Measurements from ENCODE around the gene ADGRD1. TPM values are rescaled to one million over a fixed set of nuclear protein-coding genes. Genes with fewer than 3 reads are reported as not detected.

Gene ADGRD1
- total RNA-seq, 1 donor from 2014 or later = 4.0 TPM

DNA sequence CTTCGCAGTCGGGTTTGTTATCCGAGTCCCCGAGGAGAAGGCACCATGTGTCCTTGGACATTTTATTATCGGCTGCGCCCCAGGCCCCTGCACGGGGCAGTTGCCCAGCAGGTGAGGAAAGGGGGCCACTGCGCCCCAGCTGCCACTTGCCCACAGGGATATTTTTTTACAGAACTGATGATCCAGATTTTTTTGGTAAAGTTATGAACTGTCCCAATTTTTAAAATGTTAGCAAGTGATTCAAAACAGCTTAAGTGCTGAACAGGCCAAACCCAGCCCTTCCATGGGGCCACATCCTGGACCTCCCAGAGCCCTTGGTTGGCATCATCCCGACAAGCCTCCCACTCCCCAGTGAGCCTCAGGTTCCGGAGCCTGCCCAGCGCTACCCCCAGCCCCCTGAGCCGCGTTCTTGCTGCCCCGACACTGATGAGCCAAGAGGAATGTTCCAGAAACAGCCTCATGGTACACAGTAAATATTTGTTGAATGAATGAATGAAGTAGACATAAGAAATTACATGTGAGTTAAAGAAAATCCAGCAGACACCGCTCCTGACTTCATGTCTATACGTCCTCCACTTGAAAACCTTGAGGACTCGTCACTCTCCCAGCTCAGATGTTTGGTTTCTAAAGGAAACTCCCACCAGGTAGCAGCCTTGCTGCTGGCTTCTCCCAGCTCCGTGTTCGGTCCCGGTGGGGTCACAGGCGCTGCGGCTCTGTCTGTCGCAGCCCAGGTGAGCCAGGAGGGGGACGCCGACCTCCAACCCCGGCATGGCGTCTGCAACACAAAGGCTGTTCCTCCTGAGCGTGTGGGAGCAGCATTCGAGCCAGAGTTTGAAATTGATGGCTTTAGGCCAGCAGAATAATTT is 88.5 kb downstream of the ADGRD1 start:
- Mint-ChIP-seq H3K27ac (no peak overlapping the region), H3K36me3 (ENCODE audit: insufficient read depth) (no peaks in the 10 kb centered on the region), H3K9me3 (ENCODE audit: low read depth) (no peaks in the 10 kb centered on the region), H3K4me1 (ENCODE audit: low read depth) (peaks cover 4% of the 10 kb centered on the region), H3K4me3 (ENCODE audit: low read depth) (no peak overlapping the region), H3K27me3 (peaks cover 5% of the 10 kb centered on the region)
- DNase-seq (ENCODE audit: low spot score, unreplicated experiment) = no peak
- TF ChIP-seq, protein P1, sequence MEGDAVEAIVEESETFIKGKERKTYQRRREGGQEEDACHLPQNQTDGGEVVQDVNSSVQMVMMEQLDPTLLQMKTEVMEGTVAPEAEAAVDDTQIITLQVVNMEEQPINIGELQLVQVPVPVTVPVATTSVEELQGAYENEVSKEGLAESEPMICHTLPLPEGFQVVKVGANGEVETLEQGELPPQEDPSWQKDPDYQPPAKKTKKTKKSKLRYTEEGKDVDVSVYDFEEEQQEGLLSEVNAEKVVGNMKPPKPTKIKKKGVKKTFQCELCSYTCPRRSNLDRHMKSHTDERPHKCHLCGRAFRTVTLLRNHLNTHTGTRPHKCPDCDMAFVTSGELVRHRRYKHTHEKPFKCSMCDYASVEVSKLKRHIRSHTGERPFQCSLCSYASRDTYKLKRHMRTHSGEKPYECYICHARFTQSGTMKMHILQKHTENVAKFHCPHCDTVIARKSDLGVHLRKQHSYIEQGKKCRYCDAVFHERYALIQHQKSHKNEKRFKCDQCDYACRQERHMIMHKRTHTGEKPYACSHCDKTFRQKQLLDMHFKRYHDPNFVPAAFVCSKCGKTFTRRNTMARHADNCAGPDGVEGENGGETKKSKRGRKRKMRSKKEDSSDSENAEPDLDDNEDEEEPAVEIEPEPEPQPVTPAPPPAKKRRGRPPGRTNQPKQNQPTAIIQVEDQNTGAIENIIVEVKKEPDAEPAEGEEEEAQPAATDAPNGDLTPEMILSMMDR (IDR thresholded peaks at IDR 0.05; ENCODE audit: unreplicated experiment) = no peak

DNA sequence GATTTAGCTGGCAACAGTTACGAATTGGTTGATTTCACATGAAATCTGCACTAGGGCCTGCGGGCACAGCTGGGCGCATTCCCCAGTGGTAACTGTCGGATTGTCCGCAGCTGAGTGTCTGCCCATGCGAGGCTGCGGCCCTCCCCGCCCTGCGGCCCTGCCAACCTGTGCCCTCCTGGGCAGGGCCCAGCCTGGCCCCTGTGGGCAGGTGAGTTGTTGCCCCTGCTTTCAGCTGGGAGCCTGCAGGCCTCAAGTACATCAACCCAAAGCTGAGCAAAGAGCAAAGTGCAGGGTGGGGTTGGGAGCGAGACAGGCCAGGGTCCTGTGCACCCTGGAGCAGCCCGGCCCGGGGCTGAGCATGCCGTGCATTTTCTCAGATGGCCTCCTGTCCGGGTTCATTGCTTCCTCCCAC is 89.1 kb downstream of the ADGRD1 start:
- Mint-ChIP-seq H3K27ac (no peak overlapping the region), H3K36me3 (ENCODE audit: insufficient read depth) (no peaks in the 10 kb centered on the region), H3K4me1 (ENCODE audit: low read depth) (peaks cover 4% of the 10 kb centered on the region), H3K4me3 (ENCODE audit: low read depth) (no peak overlapping the region), H3K9me3 (ENCODE audit: low read depth) (no peaks in the 10 kb centered on the region), H3K27me3 (peaks cover 5% of the 10 kb centered on the region)
- DNase-seq (ENCODE audit: low spot score, unreplicated experiment) = no peak
- TF ChIP-seq, protein P1 (IDR thresholded peaks at IDR 0.05; ENCODE audit: unreplicated experiment) = no peak

DNA sequence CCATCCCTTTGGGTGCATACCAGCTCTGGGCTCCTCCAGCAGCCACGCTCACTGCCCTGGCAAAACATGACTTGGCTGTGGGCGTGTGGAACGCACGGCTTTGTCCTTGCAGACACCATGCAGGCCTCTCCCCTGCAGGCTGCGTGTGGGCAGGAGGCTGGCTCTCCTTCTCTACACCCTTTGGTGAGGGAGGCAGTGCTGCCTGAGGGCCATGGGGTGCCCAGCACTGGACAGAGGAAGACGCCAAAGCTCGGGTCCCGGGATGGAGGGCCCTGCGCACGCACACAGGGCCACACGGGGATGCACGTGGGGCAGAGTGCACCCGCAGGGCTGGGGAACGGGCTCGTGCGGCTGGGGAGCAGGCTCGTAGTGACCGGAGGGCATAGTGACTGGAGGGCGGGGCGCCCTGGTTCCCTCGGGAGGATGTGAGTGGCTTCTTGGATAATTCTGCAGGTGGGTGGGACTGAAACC is 89.7 kb downstream of the ADGRD1 start:
- peaks cover 5% of the 10 kb centered on the region for H3K27me3 Mint-ChIP-seq
- H3K36me3 Mint-ChIP-seq (ENCODE audit: insufficient read depth) = no peaks in the 10 kb centered on the region
- no peak overlapping the region for H3K4me3 Mint-ChIP-seq (ENCODE audit: low read depth)
- H3K9me3 Mint-ChIP-seq (ENCODE audit: low read depth) = no peaks in the 10 kb centered on the region
- H3K27ac Mint-ChIP-seq = no peak overlapping the region
- H3K4me1 Mint-ChIP-seq (ENCODE audit: low read depth) = peaks cover 4% of the 10 kb centered on the region
- TF ChIP-seq, protein P1 (IDR thresholded peaks at IDR 0.05; ENCODE audit: unreplicated experiment) = no peak
- no peak for DNase-seq (ENCODE audit: low spot score, unreplicated experiment)

DNA sequence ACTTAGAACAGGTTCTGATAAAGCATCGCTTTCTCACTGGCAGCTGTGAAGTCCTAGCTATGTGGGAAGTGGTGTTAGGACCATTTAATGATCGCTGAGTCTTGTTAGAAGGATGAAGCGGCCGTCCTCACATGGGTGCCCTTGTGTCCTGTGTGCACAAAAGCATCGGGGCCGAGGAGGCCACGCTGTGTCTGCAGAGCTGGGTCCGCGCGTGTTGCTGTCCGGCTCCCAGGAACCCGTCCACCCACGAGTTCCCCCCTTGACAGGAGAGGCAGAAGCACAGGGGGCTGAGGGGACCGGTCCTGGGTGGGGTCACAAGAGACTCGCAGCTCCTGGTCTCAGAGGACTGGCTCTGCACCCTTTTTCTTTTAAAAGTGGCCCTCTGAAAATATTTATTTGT is 90.4 kb downstream of the ADGRD1 start:
- H3K4me3 Mint-ChIP-seq (ENCODE audit: low read depth) = no peak overlapping the region
- H3K9me3 Mint-ChIP-seq (ENCODE audit: low read depth) = no peaks in the 10 kb centered on the region
- TF ChIP-seq, protein P1 (IDR thresholded peaks at IDR 0.05; ENCODE audit: unreplicated experiment) = no peak
- no peak for DNase-seq (ENCODE audit: low spot score, unreplicated experiment)
- peaks cover 5% of the 10 kb centered on the region for H3K27me3 Mint-ChIP-seq
- no peaks in the 10 kb centered on the region for H3K36me3 Mint-ChIP-seq (ENCODE audit: insufficient read depth)
- peaks cover 4% of the 10 kb centered on the region for H3K4me1 Mint-ChIP-seq (ENCODE audit: low read depth)
- H3K27ac Mint-ChIP-seq = no peak overlapping the region

DNA sequence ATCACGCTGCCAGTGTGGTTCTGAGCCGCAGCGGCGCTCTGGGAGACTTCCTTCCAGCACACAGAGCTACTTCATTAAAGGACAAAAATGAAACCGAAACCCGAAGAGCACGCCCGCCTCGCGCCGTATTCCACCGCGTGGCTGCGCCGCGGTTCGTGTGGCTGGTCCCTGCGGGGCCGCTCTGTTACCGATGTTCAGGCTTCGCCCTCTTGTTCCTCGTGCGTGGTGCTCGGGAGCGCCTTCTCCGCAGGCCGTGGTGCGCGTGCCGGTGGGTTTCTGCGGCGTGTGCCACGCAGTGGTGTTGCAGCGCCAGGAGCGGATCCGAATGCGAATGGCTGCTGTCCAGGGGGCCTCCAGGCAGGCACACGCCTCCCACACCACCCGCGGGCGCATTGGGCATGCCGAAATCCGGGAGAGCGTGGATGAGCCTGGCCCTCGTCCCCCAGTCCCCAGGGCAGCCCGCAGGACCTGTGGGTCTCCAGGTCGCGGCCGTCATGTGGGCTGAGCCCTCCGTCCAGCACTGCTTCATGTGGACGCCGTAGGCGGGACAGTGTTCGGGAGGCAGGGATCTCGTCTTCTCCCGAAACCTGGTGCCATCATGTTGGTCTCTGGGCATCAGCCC is 91.2 kb downstream of the ADGRD1 start:
- H3K36me3 Mint-ChIP-seq (ENCODE audit: insufficient read depth) = no peaks in the 10 kb centered on the region
- no peak overlapping the region for H3K27ac Mint-ChIP-seq
- TF ChIP-seq, protein P1 (IDR thresholded peaks at IDR 0.05; ENCODE audit: unreplicated experiment) = no peak
- peaks cover 4% of the 10 kb centered on the region for H3K4me1 Mint-ChIP-seq (ENCODE audit: low read depth)
- H3K9me3 Mint-ChIP-seq (ENCODE audit: low read depth) = no peaks in the 10 kb centered on the region
- no peak for DNase-seq (ENCODE audit: low spot score, unreplicated experiment)
- H3K27me3 Mint-ChIP-seq = peaks cover 8% of the 10 kb centered on the region
- H3K4me3 Mint-ChIP-seq (ENCODE audit: low read depth) = no peak overlapping the region
